Neural crest cell (in vitro differentiated cells): ENCODE data around the gene PARP4. TPM values are rescaled to one million over a fixed set of nuclear protein-coding genes. Genes with fewer than 3 reads are reported as not detected.

Source experiments
- DNase-seq: peaks from one replicate; pipeline ENCODE4 v3.0.0; 2021; ENCODE audit warnings: low read depth, mixed read lengths, low spot score
- H3K27ac Mint-ChIP-seq: one replicate; pipeline ENCODE4 v1.8.0; 2021; ENCODE audit warnings: mild to moderate bottlenecking, mixed read lengths; ENCODE audit not compliant: unreplicated experiment
- H3K27me3 Mint-ChIP-seq: 2 replicates; pipeline ENCODE4 v1.8.0; 2021; ENCODE audit warnings: low read depth, mild to moderate bottlenecking, mixed read lengths
- H3K36me3 Mint-ChIP-seq: 2 replicates; pipeline ENCODE4 v1.8.0; 2021; ENCODE audit warnings: low read depth, mild to moderate bottlenecking, mixed read lengths
- H3K4me1 Mint-ChIP-seq: 2 replicates; pipeline ENCODE4 v1.8.0; 2021; ENCODE audit warnings: mixed read lengths
- H3K4me3 Mint-ChIP-seq: one replicate; pipeline ENCODE4 v1.8.0; 2021; ENCODE audit warnings: mild to moderate bottlenecking, mixed read lengths
- H3K9me3 Mint-ChIP-seq: 2 replicates; pipeline ENCODE4 v1.8.0; 2021; ENCODE audit warnings: mixed read lengths
- total RNA-seq: library from RNA; stranded (reverse); gene quantifications from 2 replicates; pipeline ENCODE4 v1.2.1, GENCODE V29; 2021
- TF ChIP-seq, protein P1 (sequence below): fragments of 200-600 bp; sonication (generic); conservative IDR thresholded peaks from 2 replicates; pipeline ENCODE4 v1.5.0; 2021; ENCODE audit warnings: antibody characterized with exemption, mild to moderate bottlenecking

Gene PARP4
- total RNA-seq, 1 donor from 2014 or later: 36.3 TPM

DNA sequence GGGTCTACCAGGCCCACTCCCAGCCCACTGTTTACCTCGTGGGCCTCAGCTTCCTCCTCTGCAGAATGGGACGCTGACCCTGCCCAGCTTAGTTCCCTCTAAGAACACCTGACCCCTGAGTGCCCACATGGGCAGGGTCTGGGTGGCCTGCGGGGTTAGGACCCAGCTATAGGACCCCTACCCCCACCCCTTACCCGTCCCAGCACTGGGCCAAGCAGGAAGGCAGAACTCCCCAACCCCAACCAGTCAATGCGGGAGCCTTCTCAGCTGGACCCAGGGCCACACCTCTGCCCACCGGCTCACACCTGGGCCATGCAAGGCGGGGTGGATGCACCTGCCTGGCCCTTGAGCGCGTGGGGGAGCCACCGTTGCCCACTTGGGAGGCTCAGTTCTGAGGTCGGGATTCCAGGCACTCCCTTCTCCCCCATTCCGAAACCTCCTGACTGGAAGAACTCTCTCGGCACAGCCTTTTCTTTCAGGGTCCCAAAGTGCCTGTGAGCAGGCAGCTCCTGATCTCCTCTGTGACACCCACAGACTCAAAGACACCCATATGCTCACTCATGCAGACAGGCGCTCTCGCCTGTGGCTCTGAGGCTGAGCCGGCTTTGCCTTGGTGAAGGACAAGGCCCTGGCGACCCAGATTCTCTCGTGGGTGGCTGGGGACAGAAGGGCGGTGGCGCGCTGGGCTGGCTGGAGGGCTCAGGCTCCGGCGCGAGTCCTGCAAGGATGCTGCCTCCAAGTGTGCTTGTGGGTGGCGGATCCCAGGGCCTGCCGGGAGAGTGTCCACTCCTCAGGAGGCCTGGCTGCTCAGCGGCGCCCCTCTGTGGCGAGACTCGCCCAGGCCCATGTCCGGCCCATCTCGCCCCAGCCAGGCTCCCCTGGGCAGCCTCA lies 27.9 kb upstream of the PARP4 start:
- peak; percentile 20 for DNase-seq
- peaks cover 48% of the 10 kb centered on the region for H3K27me3 Mint-ChIP-seq
- H3K4me1 Mint-ChIP-seq: peaks cover 7% of the 10 kb centered on the region
- H3K4me3 Mint-ChIP-seq: no peak overlapping the region
- H3K27ac Mint-ChIP-seq: no peak overlapping the region
- H3K9me3 Mint-ChIP-seq: no peaks in the 10 kb centered on the region
- TF ChIP-seq, protein P1, sequence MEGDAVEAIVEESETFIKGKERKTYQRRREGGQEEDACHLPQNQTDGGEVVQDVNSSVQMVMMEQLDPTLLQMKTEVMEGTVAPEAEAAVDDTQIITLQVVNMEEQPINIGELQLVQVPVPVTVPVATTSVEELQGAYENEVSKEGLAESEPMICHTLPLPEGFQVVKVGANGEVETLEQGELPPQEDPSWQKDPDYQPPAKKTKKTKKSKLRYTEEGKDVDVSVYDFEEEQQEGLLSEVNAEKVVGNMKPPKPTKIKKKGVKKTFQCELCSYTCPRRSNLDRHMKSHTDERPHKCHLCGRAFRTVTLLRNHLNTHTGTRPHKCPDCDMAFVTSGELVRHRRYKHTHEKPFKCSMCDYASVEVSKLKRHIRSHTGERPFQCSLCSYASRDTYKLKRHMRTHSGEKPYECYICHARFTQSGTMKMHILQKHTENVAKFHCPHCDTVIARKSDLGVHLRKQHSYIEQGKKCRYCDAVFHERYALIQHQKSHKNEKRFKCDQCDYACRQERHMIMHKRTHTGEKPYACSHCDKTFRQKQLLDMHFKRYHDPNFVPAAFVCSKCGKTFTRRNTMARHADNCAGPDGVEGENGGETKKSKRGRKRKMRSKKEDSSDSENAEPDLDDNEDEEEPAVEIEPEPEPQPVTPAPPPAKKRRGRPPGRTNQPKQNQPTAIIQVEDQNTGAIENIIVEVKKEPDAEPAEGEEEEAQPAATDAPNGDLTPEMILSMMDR: peak; percentile 33
- H3K36me3 Mint-ChIP-seq: no peaks in the 10 kb centered on the region

DNA sequence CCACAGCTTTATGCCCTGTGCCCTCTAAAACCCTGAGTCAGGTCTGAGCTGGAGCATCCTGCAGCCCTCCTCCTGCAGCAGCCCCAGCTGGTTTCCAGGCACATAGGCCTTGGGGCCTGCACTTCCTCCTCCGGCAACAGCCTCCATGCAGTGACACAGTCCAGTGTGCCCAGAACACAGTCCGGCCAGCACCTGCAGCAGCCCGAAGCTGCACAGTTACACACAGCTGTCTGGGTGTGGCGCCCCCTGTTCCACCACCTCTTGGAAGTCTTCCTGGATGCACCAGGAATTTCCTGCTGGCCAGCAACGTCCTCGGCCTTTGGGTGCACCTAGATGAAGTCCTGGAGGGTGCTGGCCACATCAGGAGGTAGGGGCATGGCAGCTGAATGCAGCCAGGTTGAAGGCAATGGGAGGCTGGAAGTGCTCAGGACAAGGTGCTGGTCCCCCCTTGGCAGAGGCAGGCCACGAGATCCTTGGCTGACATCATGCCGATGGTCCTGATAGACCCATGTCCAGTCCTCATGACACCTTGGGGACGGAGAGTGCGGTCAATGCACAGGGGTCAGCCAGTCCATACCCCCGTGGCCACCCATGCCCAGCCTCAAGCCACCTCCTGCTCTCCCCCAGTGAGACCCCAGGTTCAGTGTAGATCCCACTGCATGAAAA lies 27.1 kb upstream of the PARP4 start:
- no peaks in the 10 kb centered on the region for H3K36me3 Mint-ChIP-seq
- H3K4me3 Mint-ChIP-seq: no peak overlapping the region
- DNase-seq: no peak
- H3K4me1 Mint-ChIP-seq: peaks cover 7% of the 10 kb centered on the region
- no peaks in the 10 kb centered on the region for H3K9me3 Mint-ChIP-seq
- peaks cover 48% of the 10 kb centered on the region for H3K27me3 Mint-ChIP-seq
- no peak overlapping the region for H3K27ac Mint-ChIP-seq
- TF ChIP-seq, protein P1: no peak

DNA sequence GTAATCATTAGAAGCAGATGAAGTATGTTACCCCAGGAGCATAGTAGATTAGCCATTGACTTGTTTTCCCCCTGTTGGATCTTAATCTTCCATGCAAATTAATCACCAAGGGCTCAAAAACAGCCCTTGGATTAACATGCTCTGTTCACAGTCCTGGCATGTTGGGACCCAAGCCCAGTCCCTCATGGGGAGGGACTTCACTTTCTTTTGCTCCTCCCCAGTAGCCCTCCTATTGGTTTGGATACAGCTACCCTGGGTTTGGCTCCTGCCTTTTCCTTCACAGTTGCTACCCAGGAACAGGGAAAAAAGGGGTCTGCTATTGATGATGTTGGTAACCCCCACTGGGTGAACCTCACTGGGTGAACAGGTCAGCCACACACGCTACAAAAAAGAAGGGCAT lies 16.9 kb upstream of the PARP4 start:
- H3K27me3 Mint-ChIP-seq: peaks cover 10% of the 10 kb centered on the region
- no peaks in the 10 kb centered on the region for H3K36me3 Mint-ChIP-seq
- H3K4me1 Mint-ChIP-seq: no peaks in the 10 kb centered on the region
- TF ChIP-seq, protein P1: no peak
- no peaks in the 10 kb centered on the region for H3K9me3 Mint-ChIP-seq
- no peak overlapping the region for H3K4me3 Mint-ChIP-seq
- no peak overlapping the region for H3K27ac Mint-ChIP-seq
- DNase-seq: no peak

DNA sequence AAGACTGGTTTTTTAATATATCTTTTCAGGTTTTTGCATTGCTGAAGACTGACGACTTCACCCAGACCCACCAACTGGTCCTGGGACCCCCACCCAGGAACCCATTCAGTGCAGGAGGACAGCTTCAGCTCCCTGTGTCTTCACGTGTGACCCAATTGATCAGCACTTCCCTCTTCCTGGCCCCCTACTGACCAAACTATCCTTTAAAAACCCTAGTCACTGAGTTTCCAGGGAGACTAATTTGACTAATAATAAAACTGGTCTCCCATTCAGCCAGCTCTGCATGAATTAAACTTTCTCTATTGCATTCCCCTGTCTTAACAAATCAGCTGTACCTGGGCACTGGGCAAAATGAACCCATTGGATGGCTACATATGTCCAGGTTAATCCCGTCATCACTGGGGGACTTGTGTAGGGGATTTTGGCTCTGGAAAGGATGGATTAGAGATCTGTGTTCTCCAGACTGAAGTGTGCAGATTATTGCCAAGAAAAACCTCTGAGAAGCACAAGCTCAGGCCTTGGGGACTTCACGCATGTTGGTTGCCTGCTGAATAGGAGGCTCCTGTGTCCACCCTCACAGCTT lies 16.3 kb upstream of the PARP4 start:
- Mint-ChIP-seq H3K9me3 (no peaks in the 10 kb centered on the region), H3K4me1 (no peaks in the 10 kb centered on the region), H3K27me3 (peaks cover 8% of the 10 kb centered on the region), H3K4me3 (no peak overlapping the region), H3K27ac (no peak overlapping the region), H3K36me3 (no peaks in the 10 kb centered on the region)
- TF ChIP-seq, protein P1: no peak
- no peak for DNase-seq

DNA sequence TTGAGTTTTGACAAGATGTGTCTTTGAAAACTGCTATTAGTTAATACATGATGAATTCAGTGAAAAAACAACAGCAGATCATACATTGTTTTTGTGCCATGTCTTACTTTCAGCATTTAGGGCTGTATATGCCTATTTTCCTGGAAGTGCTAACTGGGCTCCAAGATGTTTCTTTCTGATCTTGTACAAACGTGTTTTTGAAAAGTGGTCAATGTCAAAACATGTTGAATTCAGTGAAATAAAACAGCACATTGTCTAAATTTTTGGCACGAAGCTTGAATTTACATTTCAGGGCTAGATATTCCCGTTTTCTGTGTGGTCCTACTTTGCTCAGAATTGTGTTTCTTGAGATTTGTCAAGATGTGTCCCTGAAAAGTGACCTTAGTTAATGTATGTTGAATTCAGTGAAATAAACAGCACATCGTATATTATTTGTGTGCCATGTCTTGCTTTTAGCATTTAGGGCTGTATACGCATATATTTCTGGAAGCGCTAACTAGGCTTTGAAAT lies 14.7 kb upstream of the PARP4 start:
- TF ChIP-seq, protein P1: no peak
- Mint-ChIP-seq H3K4me1 (no peaks in the 10 kb centered on the region), H3K27me3 (peaks cover 8% of the 10 kb centered on the region), H3K36me3 (no peaks in the 10 kb centered on the region), H3K4me3 (no peak overlapping the region), H3K27ac (no peak overlapping the region), H3K9me3 (no peaks in the 10 kb centered on the region)
- no peak for DNase-seq
